ENCODE data around the gene TCP10L.

- TF ChIP-seq, protein P1, sequence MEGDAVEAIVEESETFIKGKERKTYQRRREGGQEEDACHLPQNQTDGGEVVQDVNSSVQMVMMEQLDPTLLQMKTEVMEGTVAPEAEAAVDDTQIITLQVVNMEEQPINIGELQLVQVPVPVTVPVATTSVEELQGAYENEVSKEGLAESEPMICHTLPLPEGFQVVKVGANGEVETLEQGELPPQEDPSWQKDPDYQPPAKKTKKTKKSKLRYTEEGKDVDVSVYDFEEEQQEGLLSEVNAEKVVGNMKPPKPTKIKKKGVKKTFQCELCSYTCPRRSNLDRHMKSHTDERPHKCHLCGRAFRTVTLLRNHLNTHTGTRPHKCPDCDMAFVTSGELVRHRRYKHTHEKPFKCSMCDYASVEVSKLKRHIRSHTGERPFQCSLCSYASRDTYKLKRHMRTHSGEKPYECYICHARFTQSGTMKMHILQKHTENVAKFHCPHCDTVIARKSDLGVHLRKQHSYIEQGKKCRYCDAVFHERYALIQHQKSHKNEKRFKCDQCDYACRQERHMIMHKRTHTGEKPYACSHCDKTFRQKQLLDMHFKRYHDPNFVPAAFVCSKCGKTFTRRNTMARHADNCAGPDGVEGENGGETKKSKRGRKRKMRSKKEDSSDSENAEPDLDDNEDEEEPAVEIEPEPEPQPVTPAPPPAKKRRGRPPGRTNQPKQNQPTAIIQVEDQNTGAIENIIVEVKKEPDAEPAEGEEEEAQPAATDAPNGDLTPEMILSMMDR (IDR thresholded peaks at IDR 0.05) = no peak
- no peak for TF ChIP-seq POLR2AphosphoS5 (IDR thresholded peaks at IDR 0.05)
- no peak for TF ChIP-seq POLR2A (IDR thresholded peaks at IDR 0.05)
- TF ChIP-seq EP300 (IDR thresholded peaks at IDR 0.05; ENCODE audit: low read depth) = no peak
These were observed 61.2 kb downstream of the TCP10L start for GRCh38 chr21:32523988-32524719.

All from transverse colon (tissue), 4 donors.